ENCODE measurements around the gene PARVB.

PARVB gene

DNA sequence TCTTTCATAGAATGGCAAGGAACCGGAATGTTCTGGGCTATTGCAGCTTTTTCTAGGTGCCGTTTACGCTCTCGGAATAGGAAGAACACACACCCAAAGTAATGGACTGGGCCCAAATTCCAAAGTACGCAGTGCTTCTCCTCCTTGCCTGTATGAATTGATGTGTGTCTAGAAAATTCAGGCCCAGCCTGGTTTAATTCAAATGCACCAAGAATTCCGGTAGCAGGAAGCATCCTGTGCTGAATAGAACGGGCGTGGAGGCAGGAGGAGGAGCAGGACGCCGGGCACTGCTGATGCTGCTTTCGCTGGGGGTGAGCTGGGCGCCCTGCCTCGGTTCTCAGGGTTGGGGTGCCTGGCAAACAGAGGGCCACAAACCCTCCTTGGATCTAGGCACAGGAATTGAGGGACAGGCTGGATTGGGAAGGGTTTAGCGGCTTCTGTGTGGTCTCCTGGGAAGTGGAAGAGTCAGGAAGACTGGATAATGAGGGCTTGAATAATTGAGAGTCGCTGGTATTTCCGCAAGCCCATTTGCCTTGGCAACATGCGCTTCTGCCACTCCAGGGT lies 2.0 kb downstream of the PARVB start:
- FAIRE-seq (no peak), DNase-seq (ENCODE audit: insufficient read length, low spot score) (no peak)
- TF ChIP-seq CTCF (IDR thresholded peaks at IDR 0.05; ENCODE audit: insufficient read depth, missing control alignments), result no peak

DNA sequence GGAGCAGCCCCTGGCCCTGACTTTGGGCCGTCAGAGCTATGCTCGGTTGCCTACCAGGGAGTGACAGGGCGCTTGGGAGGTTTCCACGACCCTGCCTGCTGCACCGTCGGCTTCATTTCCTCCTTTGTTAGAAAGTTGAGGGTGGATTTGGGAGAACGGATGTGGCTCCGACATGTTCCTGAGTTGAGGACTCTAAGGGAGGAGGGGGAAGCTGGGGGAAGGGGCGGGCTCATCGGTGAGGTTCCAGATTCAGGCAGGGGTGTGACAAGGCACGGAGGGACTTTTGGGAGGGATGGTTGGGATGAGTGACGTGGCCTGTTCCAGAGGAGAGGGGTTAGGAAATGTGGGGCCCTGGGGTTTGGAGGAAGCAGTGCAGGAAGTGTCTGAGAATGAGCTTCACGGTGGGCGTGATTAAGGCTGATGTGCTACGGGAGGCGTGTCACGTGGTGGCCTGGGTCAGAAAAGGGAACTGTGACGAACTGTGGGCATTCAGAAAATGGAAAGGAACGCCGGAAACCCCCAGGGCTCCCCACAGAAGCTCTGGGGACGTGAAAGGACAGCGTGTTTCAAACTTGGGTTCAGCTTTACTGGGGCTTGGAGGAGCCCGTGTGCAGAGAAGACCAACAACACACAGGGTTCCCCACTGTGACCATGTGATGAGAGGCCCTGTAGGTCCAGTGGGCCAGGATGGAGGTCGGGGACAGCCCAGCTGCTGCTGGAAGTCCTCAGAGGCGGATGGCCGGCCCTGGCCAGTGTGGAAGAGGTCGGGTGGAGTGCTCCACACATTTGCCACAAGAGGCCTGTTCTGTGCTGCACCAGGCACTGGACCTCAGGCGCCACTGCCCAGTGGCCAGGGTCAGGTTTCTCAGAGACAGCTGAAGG lies 2.8 kb downstream of the PARVB start:
- FAIRE-seq, result no peak
- no peak for TF ChIP-seq CTCF (IDR thresholded peaks at IDR 0.05; ENCODE audit: insufficient read depth, missing control alignments)
- DNase-seq (ENCODE audit: insufficient read length, low spot score), result no peak

DNA sequence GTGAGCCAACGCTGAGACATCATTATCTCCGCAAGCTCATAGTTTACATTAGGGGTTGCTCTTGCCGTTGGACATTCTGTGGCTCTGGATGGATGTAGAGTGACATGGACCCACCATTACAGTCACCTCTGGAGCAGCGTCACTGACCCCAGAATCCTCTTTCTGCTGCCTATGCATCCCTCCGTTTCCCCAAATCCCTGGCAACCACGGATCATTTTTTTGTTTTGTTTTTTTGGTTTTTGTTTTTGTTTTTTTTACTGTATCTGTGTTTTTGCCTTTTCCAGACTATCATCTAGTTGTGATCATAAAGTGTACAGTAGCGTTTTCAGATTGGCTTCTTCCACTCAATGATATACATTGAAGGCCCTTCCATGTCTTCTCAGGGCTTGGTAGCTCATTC lies 4.0 kb downstream of the PARVB start:
- no peak for TF ChIP-seq CTCF (IDR thresholded peaks at IDR 0.05; ENCODE audit: insufficient read depth, missing control alignments)
- DNase-seq (ENCODE audit: insufficient read length, low spot score) (no peak), FAIRE-seq (no peak)

DNA sequence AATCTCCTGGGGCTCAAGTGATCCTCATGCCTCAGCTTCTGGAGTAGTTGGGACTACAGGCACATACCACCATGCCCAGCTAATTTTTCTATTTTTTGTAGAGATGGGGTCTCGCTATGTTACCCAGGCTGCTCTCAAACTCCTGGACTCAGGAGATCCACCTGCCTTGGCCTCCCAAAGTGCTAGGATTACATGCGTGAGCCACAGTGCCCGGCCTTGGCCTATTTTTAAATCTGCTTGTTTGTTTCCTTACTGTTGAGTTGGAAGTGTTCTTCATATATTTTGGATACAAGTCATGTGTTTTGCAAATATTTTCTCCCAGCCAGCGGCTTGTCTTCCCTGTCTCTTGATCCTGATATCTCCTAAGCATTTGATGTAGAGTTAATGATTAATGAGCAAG lies 5.0 kb downstream of the PARVB start:
- FAIRE-seq (no peak), DNase-seq (ENCODE audit: insufficient read length, low spot score) (no peak)
- no peak for TF ChIP-seq CTCF (IDR thresholded peaks at IDR 0.05; ENCODE audit: insufficient read depth, missing control alignments)

GRCh38 chr22:44030051-44030701 lies 6.1 kb downstream of the PARVB start:
- no peak for TF ChIP-seq CTCF (IDR thresholded peaks at IDR 0.05; ENCODE audit: insufficient read depth, missing control alignments)
- DNase-seq (ENCODE audit: insufficient read length, low spot score) (no peak), FAIRE-seq (no peak)

DNA sequence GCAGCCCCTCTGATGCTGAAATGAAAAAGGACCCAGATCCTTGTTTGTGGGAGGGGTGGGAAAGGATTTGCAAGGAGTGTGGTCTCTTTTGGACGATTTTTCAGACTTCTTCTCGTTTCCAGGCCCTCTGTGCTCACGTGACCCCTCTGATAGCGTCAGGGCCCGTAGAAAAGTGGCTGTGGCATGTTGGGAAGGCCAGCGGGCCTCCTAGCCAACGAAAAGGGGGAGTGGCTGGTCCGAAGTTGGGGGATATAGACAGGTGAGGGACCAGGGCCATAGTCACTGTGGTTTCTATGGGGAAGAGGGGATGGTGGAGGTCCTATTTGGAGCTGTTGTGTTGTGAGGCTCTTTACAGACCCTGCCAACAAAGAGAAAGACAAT lies 6.6 kb downstream of the PARVB start:
- FAIRE-seq (no peak), DNase-seq (ENCODE audit: insufficient read length, low spot score) (no peak)
- no peak for TF ChIP-seq CTCF (IDR thresholded peaks at IDR 0.05; ENCODE audit: insufficient read depth, missing control alignments)
